ENCODE measurements around the gene C11orf58.

Gene C11orf58

DNA sequence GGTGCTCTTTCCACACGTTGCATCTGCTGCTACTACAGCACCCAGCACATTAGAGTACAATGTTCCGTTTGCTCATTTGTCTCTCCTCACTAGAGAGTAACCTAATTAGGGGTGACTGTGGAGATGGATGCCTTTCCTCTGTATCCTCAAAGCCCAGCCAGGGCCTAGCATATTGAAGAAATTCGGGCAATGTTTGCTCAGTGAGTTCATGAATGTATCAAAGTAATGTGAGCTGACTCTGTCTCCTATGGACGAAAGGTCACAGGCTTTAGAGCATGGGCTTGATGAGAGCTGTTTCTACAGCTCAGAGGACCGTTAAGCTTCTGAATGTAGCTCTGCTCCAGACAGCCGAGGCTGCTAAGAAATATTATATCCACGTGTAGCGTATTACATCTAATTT is 67.5 kb downstream of the C11orf58 start:
- DNase-seq, result no peak

- DNase-seq, result peak; percentile 14
These were observed 68.3 kb downstream of the C11orf58 start for GRCh38 chr11:16806791-16807190.

GRCh38 chr11:16807306-16807705 is 68.9 kb downstream of the C11orf58 start:
- DNase-seq, result no peak
